CD4-positive, alpha-beta T cell treated with Interleukin-15 for 1 hour (primary cell): ENCODE results near the gene C1orf87.
"Not testable (repeated sequence)": the region's sequence is repeated elsewhere in the genome, so short reads cannot be mapped to it uniquely, and the experiment has no call there.

Experiments
- DNase-seq: peaks from one replicate; pipeline ENCODE4 v3.0.0-alpha.2; 2020

Gene C1orf87

GRCh38 chr1:59992040-59992820 lies 81.3 kb downstream of the C1orf87 start:
- no peak for DNase-seq

GRCh38 chr1:59990470-59990869 lies 83.1 kb downstream of the C1orf87 start:
- DNase-seq, result no peak

GRCh38 chr1:59986516-59987310 lies 86.9 kb downstream of the C1orf87 start:
- no peak for DNase-seq

- DNase-seq, result no peak
These were observed 87.6 kb downstream of the C1orf87 start for GRCh38 chr1:59985911-59986515.

- no peak for DNase-seq
These were observed 93.9 kb downstream of the C1orf87 start for GRCh38 chr1:59979666-59980065.

- DNase-seq, result no peak
These were observed 95.1 kb downstream of the C1orf87 start for GRCh38 chr1:59978511-59978910.

- DNase-seq, result no peak
These were observed 95.5 kb downstream of the C1orf87 start for GRCh38 chr1:59978026-59978425.

- DNase-seq, result no peak
These were observed 96.5 kb downstream of the C1orf87 start for GRCh38 chr1:59977075-59977410.

GRCh38 chr1:59976194-59977074 lies 97.1 kb downstream of the C1orf87 start:
- DNase-seq, result no peak

GRCh38 chr1:59973719-59974118 lies 99.9 kb downstream of the C1orf87 start:
- DNase-seq, result no peak

GRCh38 chr1:59972216-59972927 lies 101.2 kb downstream of the C1orf87 start:
- DNase-seq, result no peak

- peak; percentile 29 for DNase-seq
These were observed 102.1 kb downstream of the C1orf87 start for GRCh38 chr1:59971464-59971911.

- DNase-seq, result not testable (repeated sequence)
These were observed 103.9 kb downstream of the C1orf87 start for GRCh38 chr1:59969542-59970175.

- not testable (repeated sequence) for DNase-seq
These were observed 104.8 kb downstream of the C1orf87 start for GRCh38 chr1:59968746-59969145.

- DNase-seq, result no peak
These were observed 105.8 kb downstream of the C1orf87 start for GRCh38 chr1:59967780-59968179.

GRCh38 chr1:59967141-59967697 lies 106.4 kb downstream of the C1orf87 start:
- no peak for DNase-seq

GRCh38 chr1:59952065-59952464 lies 121.5 kb downstream of the C1orf87 start:
- DNase-seq, result no peak

GRCh38 chr1:59949648-59950047 lies 123.9 kb downstream of the C1orf87 start:
- no peak for DNase-seq

- no peak for DNase-seq
These were observed 124.6 kb downstream of the C1orf87 start for GRCh38 chr1:59948990-59949389.

- no peak for DNase-seq
These were observed 126.3 kb downstream of the C1orf87 start for GRCh38 chr1:59947047-59947938.
